Nephron (organoid): ENCODE data around the gene PTMA.
A peak's percentile ranks its signal among the peaks of the same experiment; 100 is the strongest.

ENCODE experiments used
- H3K27ac Mint-ChIP-seq, 3 experiments: 2 replicates each; pipeline ENCODE4 v1.8.0; 2020; ENCODE audit warnings: mixed read lengths in 3 of 3, mild to moderate bottlenecking in 2 of 3, moderate library complexity in 1 of 3
- H3K27me3 Mint-ChIP-seq: 2 replicates; pipeline ENCODE4 v1.8.0; 2021; ENCODE audit warnings: low read depth, mild to moderate bottlenecking, moderate library complexity, mixed read lengths
- H3K36me3 Mint-ChIP-seq: 2 replicates; pipeline ENCODE4 v1.8.0; 2020; ENCODE audit warnings: low read depth, mixed read lengths
- H3K4me1 Mint-ChIP-seq: 2 replicates; pipeline ENCODE4 v1.8.0; 2020; ENCODE audit warnings: mixed read lengths
- H3K4me3 Mint-ChIP-seq, 3 experiments: 2 replicates each; pipeline ENCODE4 v1.8.0; 2020; ENCODE audit warnings: mild to moderate bottlenecking in 3 of 3, mixed read lengths in 3 of 3, moderate library complexity in 2 of 3
- H3K9me3 Mint-ChIP-seq: 2 replicates; pipeline ENCODE4 v1.8.0; 2020; ENCODE audit warnings: mixed read lengths
- TF ChIP-seq, protein P1 (sequence below), 3 experiments: fragments of 200-600 bp; sonication (generic); IDR thresholded peaks; one replicate each; pipeline ENCODE4 v1.5.0; 2021; ENCODE audit warnings: antibody characterized with exemption in 3 of 3; ENCODE audit not compliant: unreplicated experiment in 3 of 3

Gene PTMA

DNA sequence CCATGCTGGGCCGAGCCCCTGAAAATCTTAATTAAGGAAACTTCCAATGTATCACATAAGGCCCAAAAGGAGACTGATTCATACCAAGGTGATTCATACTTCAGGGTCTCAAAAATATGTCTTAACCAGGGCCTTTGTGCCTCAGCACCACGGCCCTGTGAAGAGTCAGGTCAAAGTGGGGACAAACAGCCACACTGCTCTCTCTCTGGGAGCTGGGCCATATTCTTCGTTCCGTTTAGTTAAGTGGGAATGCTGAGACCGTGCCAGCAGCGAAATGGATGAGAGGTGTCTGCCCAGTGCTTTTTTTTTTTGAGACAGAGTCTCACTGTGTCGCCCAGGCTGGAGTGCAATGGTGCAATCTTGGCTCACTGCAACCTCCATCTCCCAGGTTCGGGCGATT lies 9.3 kb upstream of the PTMA start:
- TF ChIP-seq, protein P1, sequence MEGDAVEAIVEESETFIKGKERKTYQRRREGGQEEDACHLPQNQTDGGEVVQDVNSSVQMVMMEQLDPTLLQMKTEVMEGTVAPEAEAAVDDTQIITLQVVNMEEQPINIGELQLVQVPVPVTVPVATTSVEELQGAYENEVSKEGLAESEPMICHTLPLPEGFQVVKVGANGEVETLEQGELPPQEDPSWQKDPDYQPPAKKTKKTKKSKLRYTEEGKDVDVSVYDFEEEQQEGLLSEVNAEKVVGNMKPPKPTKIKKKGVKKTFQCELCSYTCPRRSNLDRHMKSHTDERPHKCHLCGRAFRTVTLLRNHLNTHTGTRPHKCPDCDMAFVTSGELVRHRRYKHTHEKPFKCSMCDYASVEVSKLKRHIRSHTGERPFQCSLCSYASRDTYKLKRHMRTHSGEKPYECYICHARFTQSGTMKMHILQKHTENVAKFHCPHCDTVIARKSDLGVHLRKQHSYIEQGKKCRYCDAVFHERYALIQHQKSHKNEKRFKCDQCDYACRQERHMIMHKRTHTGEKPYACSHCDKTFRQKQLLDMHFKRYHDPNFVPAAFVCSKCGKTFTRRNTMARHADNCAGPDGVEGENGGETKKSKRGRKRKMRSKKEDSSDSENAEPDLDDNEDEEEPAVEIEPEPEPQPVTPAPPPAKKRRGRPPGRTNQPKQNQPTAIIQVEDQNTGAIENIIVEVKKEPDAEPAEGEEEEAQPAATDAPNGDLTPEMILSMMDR (IDR thresholded peaks at IDR 0.05; ENCODE audit: unreplicated experiment in 3 of 3), result no peak
- H3K27me3 Mint-ChIP-seq, result no peaks in the 10 kb centered on the region
- H3K27ac Mint-ChIP-seq, result no peak overlapping the region
- peaks cover 5% of the 10 kb centered on the region for H3K4me1 Mint-ChIP-seq
- H3K36me3 Mint-ChIP-seq, result no peaks in the 10 kb centered on the region
- no peaks in the 10 kb centered on the region for H3K9me3 Mint-ChIP-seq
- no peak overlapping the region for H3K4me3 Mint-ChIP-seq

DNA sequence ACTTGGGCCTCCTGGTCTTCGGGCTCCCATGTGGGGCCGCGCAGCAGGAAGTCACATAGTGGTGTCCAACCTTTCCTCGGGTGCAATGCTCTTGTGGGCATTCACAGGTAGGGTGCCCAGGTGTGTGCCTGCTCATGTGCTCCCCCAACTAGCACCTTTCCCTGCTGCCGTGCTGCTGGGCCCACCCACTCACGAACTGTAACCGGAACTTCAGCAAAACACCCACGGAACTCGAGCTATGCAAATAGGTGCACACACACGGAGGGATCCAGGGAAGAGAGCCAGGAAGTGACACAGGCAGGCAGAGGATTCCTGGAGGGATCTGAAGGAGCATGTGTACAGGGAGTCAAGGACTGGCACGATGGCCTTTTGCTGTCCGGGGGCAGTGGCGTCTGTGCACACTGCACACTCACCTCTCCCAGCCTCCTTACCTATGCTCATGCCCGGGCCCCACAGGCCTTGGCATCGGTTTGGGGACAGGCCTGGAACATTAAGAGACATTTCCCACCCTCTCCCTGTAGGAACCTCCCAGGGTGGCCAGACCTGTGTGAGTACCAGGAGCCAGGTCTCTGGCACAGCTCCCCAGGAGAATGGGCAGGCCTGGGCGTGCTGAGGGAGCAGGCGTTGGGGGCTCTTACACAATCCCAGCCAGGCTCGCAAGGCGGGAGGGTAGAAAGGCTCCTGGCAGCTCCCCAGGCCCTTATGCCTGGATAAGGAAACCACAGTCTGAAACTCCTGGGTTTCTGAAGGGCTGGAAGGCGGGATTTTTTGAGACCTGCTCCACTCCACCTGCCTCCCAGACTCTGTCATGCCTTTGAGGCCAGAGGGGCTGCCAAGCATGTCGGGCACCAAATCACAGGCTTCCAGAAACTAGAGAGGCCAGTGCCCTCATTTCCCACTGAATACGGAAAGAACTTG lies 6.6 kb upstream of the PTMA start:
- Mint-ChIP-seq H3K4me3 (peak overlapping the region in 1 of 3 experiments; percentile 32), H3K4me1 (no peaks in the 10 kb centered on the region), H3K27ac (peak overlapping the region; percentile 46 to 53 (median 51)), H3K9me3 (no peaks in the 10 kb centered on the region), H3K36me3 (no peaks in the 10 kb centered on the region), H3K27me3 (no peaks in the 10 kb centered on the region)
- TF ChIP-seq, protein P1 (IDR thresholded peaks at IDR 0.05; ENCODE audit: unreplicated experiment in 3 of 3), result no peak

DNA sequence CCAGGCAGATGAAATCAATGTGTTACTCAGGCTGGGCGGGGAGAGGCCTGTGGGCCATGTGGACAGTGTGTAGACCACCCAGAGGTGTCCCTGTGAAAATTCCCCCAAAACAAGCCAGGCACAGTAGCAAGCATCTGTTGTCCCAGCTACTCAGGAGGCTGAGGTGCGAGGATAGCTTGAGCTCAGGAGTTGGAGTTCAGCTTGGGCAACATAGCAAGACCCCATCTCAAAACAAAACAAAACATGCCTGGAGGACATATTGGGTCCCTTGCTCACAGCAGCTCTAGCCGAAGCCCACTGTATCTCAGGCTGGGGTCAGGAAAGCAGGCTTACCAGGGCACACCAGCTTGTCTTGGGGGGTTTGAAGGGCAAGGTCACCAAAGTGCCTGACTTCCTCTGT lies 4.3 kb upstream of the PTMA start:
- Mint-ChIP-seq H3K4me1 (no peaks in the 10 kb centered on the region), H3K9me3 (peaks cover 3% of the 10 kb centered on the region), H3K4me3 (peak overlapping the region; percentile 67 to 80 (median 71)), H3K27ac (peak overlapping the region; percentile 65 to 76 (median 68)), H3K36me3 (peaks cover 4% of the 10 kb centered on the region), H3K27me3 (no peaks in the 10 kb centered on the region)
- TF ChIP-seq, protein P1 (IDR thresholded peaks at IDR 0.05; ENCODE audit: unreplicated experiment in 3 of 3), result no peak

DNA sequence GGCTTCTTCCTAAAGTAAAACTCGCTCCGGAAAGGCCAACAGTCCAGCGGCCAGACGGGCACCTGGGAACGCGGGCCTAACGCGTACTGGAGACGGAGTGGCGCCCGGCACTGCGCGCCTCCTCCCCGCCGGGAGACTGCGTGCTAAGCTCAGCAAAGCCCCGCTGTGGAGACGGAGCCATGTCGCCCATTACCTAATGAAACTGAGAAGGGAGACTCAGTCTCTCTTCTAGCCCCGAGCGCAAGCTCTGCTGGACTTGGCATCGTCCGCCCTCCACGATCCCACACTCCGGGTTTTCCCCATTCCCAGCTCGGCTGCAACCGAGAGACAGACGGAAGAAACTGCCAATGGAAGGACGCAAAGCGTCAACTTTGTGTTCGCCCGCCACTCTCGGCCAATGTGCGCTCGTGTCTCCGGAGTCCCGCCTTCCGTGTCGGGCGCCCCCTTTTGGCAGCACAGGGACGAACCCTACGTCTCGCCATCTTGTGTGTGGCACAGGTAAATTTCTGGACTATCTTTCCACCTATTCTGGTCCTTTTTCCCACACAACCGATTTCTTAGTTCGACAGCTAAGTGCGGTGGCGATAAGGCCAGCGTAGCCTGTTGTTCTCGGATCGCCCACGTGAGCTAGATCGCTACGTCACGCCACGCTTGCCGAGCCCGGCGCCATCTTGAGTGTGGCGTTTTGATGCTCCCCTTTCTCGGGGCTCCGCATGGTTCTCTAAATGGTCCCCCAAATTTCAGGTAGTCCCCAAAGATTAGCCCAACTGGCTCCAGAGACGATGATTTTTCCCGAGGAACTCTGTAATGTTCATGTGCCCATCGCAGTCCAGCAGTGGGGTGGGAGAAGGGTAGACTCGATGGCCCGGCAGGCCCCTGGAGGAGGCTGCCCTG lies 1.3 kb upstream of the PTMA start:
- peak overlapping the region; percentile 89 to 92 (median 91) for H3K4me3 Mint-ChIP-seq
- peaks cover 11% of the 10 kb centered on the region for H3K4me1 Mint-ChIP-seq
- TF ChIP-seq, protein P1 (IDR thresholded peaks at IDR 0.05; ENCODE audit: unreplicated experiment in 3 of 3), result peak; percentile 78 to 98 (median 79)
- peaks cover 14% of the 10 kb centered on the region for H3K36me3 Mint-ChIP-seq
- no peaks in the 10 kb centered on the region for H3K27me3 Mint-ChIP-seq
- H3K9me3 Mint-ChIP-seq, result peaks cover 3% of the 10 kb centered on the region
- peak overlapping the region; percentile 100 for H3K27ac Mint-ChIP-seq

DNA sequence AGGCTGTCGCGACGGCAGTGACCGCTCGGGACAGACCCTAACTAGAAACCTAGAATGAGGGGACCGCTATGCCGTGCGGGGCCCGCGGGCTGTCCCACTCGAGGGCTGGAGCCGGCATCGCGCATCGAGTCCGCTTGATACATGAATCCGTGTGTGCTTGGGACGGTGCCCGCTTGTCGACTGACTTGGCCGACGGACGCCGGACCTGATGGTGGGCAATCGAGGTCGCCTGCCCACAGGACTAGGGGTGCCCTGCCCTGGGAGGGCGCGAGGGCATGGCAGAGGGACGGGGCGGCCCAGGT lies 749 bp upstream of the PTMA start:
- Mint-ChIP-seq H3K4me3 (peak overlapping the region; percentile 89 to 92 (median 91)), H3K36me3 (peaks cover 20% of the 10 kb centered on the region), H3K27ac (peak overlapping the region; percentile 100), H3K27me3 (no peaks in the 10 kb centered on the region), H3K4me1 (peaks cover 17% of the 10 kb centered on the region), H3K9me3 (peaks cover 3% of the 10 kb centered on the region)
- TF ChIP-seq, protein P1 (IDR thresholded peaks at IDR 0.05; ENCODE audit: unreplicated experiment in 3 of 3), result no peak
